HepG2 (cell line): ENCODE data around the gene PXMP2. TPM values are rescaled to one million over a fixed set of nuclear protein-coding genes. Genes with fewer than 3 reads are reported as not detected.

Source experiments
- ATAC-seq: fragments of 200-7000 bp; cut with Tn5 transposase; 3 replicates; pipeline ENCODE4 v1.9.1; 2020; ENCODE audit warnings: mild to moderate bottlenecking, moderate library complexity
- BruUV-seq: library from RNA; stranded (reverse); fragments of 400-500 nt; replicated peaks from 2 replicates; lab custom pipeline; 2021; lab: Mats Ljungman, UMichigan
- CTCF ChIA-PET: fragments of 300-600 bp; formaldehyde crosslinking; extraction: SDS; loops from one replicate; lab custom pipeline; 2021; ENCODE audit warnings: low total read pairs, inconsistent platforms, low intra/inter-chr PET ratio; lab: Yijun Ruan, JAX
- POLR2A ChIA-PET: fragments of 350-600 bp; sonication (Branson Sonifier 250); formaldehyde crosslinking; loops from one replicate; lab custom pipeline; 2020; ENCODE audit warnings: antibody characterized with exemption, inconsistent platforms; lab: Yijun Ruan, JAX
- DNase-seq: peaks from one replicate; pipeline ENCODE4 v3.0.0-alpha.2; 2015; ENCODE audit warnings: low spot score
- FAIRE-seq: peaks from 3 replicates; lab custom pipeline; 2011; peaks lifted over from hg19 to GRCh38; lab: Jason Lieb, UNC
- H2AFZ ChIP-seq: one replicate; pipeline ENCODE4 v1.6.1; 2011; ENCODE audit warnings: low read length, inconsistent platforms
- H3K27ac ChIP-seq: fragments of 300-600 bp; 3 replicates; pipeline ENCODE4 v1.8.0; 2011; ENCODE audit warnings: mixed run types, mild to moderate bottlenecking, mixed read lengths, low read length, inconsistent platforms; ENCODE audit not compliant: insufficient read depth; ENCODE audit errors: extremely low read length
- H3K27me3 ChIP-seq, 2 experiments: fragments of 200-600 bp in 1 of 2; 2 replicates in 1 of 2; 3 replicates in 1 of 2; pipeline versions ENCODE4 v1.6.0 to v1.8.0; 2011; ENCODE audit warnings: low read length in 2 of 2, mild to moderate bottlenecking in 2 of 2, moderate library complexity in 2 of 2, inconsistent platforms in 1 of 2; ENCODE audit not compliant: insufficient read depth in 2 of 2, control insufficient read depth in 1 of 2
- H3K36me3 ChIP-seq, 2 experiments: fragments of 200-600 bp in 1 of 2; replicated peaks in 1 of 2; 2 replicates in 1 of 2; 3 replicates in 1 of 2; pipeline versions ENCODE4 v1.5.1 to v1.8.0; 2011; ENCODE audit warnings: low read length in 2 of 2, inconsistent platforms in 1 of 2; ENCODE audit not compliant: insufficient read depth in 2 of 2, control insufficient read depth in 1 of 2
- H3K4me1 ChIP-seq: 2 replicates; pipeline ENCODE4 v1.5.1; 2012; ENCODE audit warnings: low read length, inconsistent platforms; ENCODE audit not compliant: insufficient read depth
- H3K4me2 ChIP-seq: 2 replicates; pipeline ENCODE4 v1.6.0; 2011; ENCODE audit warnings: low read depth, low read length, inconsistent platforms
- H3K4me3 ChIP-seq, 3 experiments: fragments of 200-600 bp in 1 of 3; sonication (generic), shearing (Covaris generic) in 1 of 3; replicated peaks in 1 of 3; 2 replicates each; pipeline ENCODE4 v1.5.1; 2011 to 2016; ENCODE audit warnings: low read length in 3 of 3, inconsistent platforms in 2 of 3, low read depth in 2 of 3, mild to moderate bottlenecking in 2 of 3, control low read depth in 1 of 3, mixed read lengths in 1 of 3; ENCODE audit not compliant: insufficient read depth in 1 of 3
- H3K79me2 ChIP-seq: one replicate; pipeline ENCODE4 v1.6.1; 2011; ENCODE audit warnings: low read length, inconsistent platforms; ENCODE audit not compliant: insufficient read depth
- H3K9ac ChIP-seq: 2 replicates; pipeline ENCODE4 v1.6.0; 2011; ENCODE audit warnings: mild to moderate bottlenecking, low read depth, low read length, inconsistent platforms; ENCODE audit not compliant: insufficient read depth
- H3K9me3 ChIP-seq: 2 replicates; pipeline ENCODE4 v1.5.1; 2012; ENCODE audit warnings: mild to moderate bottlenecking, low read length
- H4K20me1 ChIP-seq: 2 replicates; pipeline ENCODE4 v1.6.0; 2011; ENCODE audit warnings: inconsistent platforms, mild to moderate bottlenecking, low read length, moderate library complexity; ENCODE audit not compliant: insufficient read depth
- AGO2 ChIP-seq: fragments of 200-400 bp; formaldehyde crosslinking; optimal IDR thresholded peaks from 2 replicates; pipeline ENCODE3; 2017; ENCODE audit warnings: mild to moderate bottlenecking, low read depth, low read length, moderate library complexity
- ARID2 ChIP-seq: sonication (generic); formaldehyde crosslinking; IDR thresholded peaks from 2 replicates; pipeline ENCODE4 v1.8.1; 2022; ENCODE audit warnings: mild to moderate bottlenecking, missing genetic modification reagents, borderline replicate concordance
- CHD2 ChIP-seq: IDR thresholded peaks from 2 replicates; pipeline ENCODE4 v1.6.1; 2011; ENCODE audit warnings: low read depth, low read length, improper control_type of control experiment
- ELF1 ChIP-seq: sonication (generic); formaldehyde crosslinking; IDR thresholded peaks from 2 replicates; pipeline ENCODE4 v1.4.0; 2020; ENCODE audit warnings: missing genetic modification reagents
- GATAD1 ChIP-seq: IDR thresholded peaks from 2 replicates; pipeline ENCODE4 v1.6.1; 2016; ENCODE audit warnings: missing genetic modification reagents, missing compliant biosample characterization
- KAT8 ChIP-seq: IDR thresholded peaks from 2 replicates; pipeline ENCODE4 v1.6.1; 2016; ENCODE audit warnings: missing genetic modification reagents, missing compliant biosample characterization
- MAZ ChIP-seq, 2 experiments: sonication (generic) in 1 of 2; formaldehyde crosslinking in 1 of 2; IDR thresholded peaks; 2 replicates each; pipeline versions ENCODE4 v1.5.0 to v1.6.1; 2012 to 2020; ENCODE audit warnings: low read depth in 2 of 2, mild to moderate bottlenecking in 2 of 2, borderline replicate concordance in 1 of 2, improper control_type of control experiment in 1 of 2, low read length in 1 of 2, missing genetic modification reagents in 1 of 2, moderate library complexity in 1 of 2
- RAD21 ChIP-seq: fragments of 450-650 bp; formaldehyde crosslinking; IDR thresholded peaks from 2 replicates; pipeline ENCODE4 v1.5.0; 2020; ENCODE audit warnings: mild to moderate bottlenecking
- SMARCE1 ChIP-seq: fragments of 450-650 bp; IDR thresholded peaks from 2 replicates; pipeline ENCODE4 v1.6.1; 2017; ENCODE audit warnings: borderline replicate concordance
- SNAI1 ChIP-seq: sonication (generic); formaldehyde crosslinking; IDR thresholded peaks from 2 replicates; pipeline ENCODE4 v1.5.0; 2020; ENCODE audit warnings: mild to moderate bottlenecking, missing genetic modification reagents, borderline replicate concordance
- U2AF2 ChIP-seq: fragments of 200-400 bp; formaldehyde crosslinking; IDR thresholded peaks from 2 replicates; pipeline ENCODE4 v1.6.1; 2017; ENCODE audit warnings: low read depth, mild to moderate bottlenecking, low read length
- YEATS4 ChIP-seq: sonication (generic); formaldehyde crosslinking; IDR thresholded peaks from 2 replicates; pipeline ENCODE4 v1.4.0; 2020; ENCODE audit warnings: missing genetic modification reagents, borderline replicate concordance
- ZBTB21 ChIP-seq: sonication (generic); formaldehyde crosslinking; IDR thresholded peaks from 2 replicates; pipeline ENCODE4 v1.4.0; 2020; ENCODE audit warnings: missing genetic modification reagents
- ZNF232 ChIP-seq: sonication (generic); formaldehyde crosslinking; IDR thresholded peaks from 2 replicates; pipeline ENCODE4 v1.4.0; 2020; ENCODE audit warnings: missing genetic modification reagents, borderline replicate concordance
- ZNF629 ChIP-seq: sonication (generic); formaldehyde crosslinking; conservative IDR thresholded peaks from 2 replicates; pipeline ENCODE4 v1.5.0; 2020; ENCODE audit warnings: missing genetic modification reagents
- ZSCAN9 ChIP-seq: IDR thresholded peaks from 2 replicates; pipeline ENCODE4 v1.6.1; 2016; ENCODE audit warnings: borderline replicate concordance
- WGBS: methylation state at CpG from one replicate; pipeline ENCODE4 v1.1.6; 2017; ENCODE audit warnings: low lambda C conversion rate; 5-methylcytosine and 5-hydroxymethylcytosine counted together
- in situ Hi-C: cut with HindIII; loops from 2 replicates; pipeline ENCODE4 v1.10.0; 2017; ENCODE audit warnings: low pct_unique_long_range_greater_than_20kb; ENCODE audit not compliant: extremely low pct_ligation_motif_present
- intact Hi-C: fragments of 100-400 bp; cut with micrococcal nuclease; formaldehyde crosslinking; loops from one replicate; pipeline ENCODE4 v1.10.0; 2022; ENCODE audit not compliant: unreplicated experiment
- polyA plus RNA-seq, 8 experiments: library from polyadenylated mRNA; depleted of rRNA in 3 of 8; stranded (reverse) in 7 of 8; unstranded in 1 of 8; fragments of >200 nt; fragmentation: Illumina TruSeq in 4 of 8; extraction: Trizol in 4 of 8; gene quantifications; 2 replicates each; pipeline versions ENCODE4 v1.2.1 to v1.2.3, GENCODE V29; 2011 to 2016; ENCODE audit warnings: low read depth in 4 of 8, missing spikeins in 1 of 8, mixed read lengths in 1 of 8; ENCODE audit not compliant: insufficient read depth in 1 of 8
- total RNA-seq, 5 experiments: library from RNA; depleted of rRNA; stranded (reverse); fragments of >200 nt; fragmentation: Illumina TruSeq; extraction: Trizol; gene quantifications; 2 replicates each; pipeline ENCODE4 v1.2.3, GENCODE V29; 2016; ENCODE audit warnings: low read depth in 1 of 5
- TF ChIP-seq, protein P1 (sequence below): sonication (generic); formaldehyde crosslinking; IDR thresholded peaks from 2 replicates; pipeline ENCODE4 v1.4.0; 2020; ENCODE audit warnings: missing genetic modification reagents
- TF ChIP-seq, protein P2 (sequence below): sonication (generic); formaldehyde crosslinking; IDR thresholded peaks from 2 replicates; pipeline ENCODE4 v1.4.0; 2020; ENCODE audit warnings: missing genetic modification reagents

The PXMP2 gene
- total and polyA plus RNA-seq, 2 of the 13 experiments (the other 11 are each of a cell fraction or from before 2014, with no cell fraction given): 25.5 to 42.9 TPM

DNA sequence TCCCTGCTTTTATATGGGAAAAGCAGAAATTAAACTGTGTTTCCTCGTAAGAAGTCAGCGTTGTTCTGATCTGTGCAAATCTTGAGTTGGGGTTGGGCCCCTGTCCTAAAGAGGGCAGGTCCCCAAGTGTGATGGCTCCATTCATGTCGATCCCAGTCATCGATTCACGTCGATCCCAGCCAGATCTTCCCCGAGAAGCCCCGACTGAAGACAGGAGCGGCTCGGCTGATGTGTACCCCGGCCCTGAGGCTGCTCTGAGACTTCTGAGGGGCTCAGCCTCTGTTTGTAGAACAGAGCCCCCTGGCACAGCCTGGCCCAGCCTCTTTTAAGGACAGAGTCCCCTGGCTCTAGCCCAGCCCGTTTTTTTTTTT lies 32.6 kb downstream of the PXMP2 start:
- intact Hi-C loops: no loop called here
- Histone ChIP-seq H3K36me3 (peaks cover 25 to 66% of the 10 kb centered on the region in 2 experiments), H3K79me2 (no peaks in the 10 kb centered on the region), H3K9me3 (no peaks in the 10 kb centered on the region), H3K4me1 (no peaks in the 10 kb centered on the region), H3K27ac (no peak overlapping the region), H3K4me2 (no peak overlapping the region), H2AFZ (no peak overlapping the region), H3K4me3 (no peak overlapping the region), H3K9ac (no peak overlapping the region), H4K20me1 (no peaks in the 10 kb centered on the region), H3K27me3 (no peaks in the 10 kb centered on the region)
- ATAC-seq (no peak), FAIRE-seq (no peak), DNase-seq (no peak)
- BruUV-seq: no TSS peak
- POLR2A ChIA-PET: no interaction called here
- no peak for TF ChIP-seq ZNF629 (CRISPR knock-in tag)
- TF ChIP-seq U2AF2: no peak
- no peak for TF ChIP-seq ZBTB21
- no peak for TF ChIP-seq GATAD1
- no peak for TF ChIP-seq RAD21 (CRISPR knock-in tag)
- no peak for TF ChIP-seq SMARCE1
- no peak for TF ChIP-seq CHD2
- TF ChIP-seq ARID2: no peak
- TF ChIP-seq, protein P1, sequence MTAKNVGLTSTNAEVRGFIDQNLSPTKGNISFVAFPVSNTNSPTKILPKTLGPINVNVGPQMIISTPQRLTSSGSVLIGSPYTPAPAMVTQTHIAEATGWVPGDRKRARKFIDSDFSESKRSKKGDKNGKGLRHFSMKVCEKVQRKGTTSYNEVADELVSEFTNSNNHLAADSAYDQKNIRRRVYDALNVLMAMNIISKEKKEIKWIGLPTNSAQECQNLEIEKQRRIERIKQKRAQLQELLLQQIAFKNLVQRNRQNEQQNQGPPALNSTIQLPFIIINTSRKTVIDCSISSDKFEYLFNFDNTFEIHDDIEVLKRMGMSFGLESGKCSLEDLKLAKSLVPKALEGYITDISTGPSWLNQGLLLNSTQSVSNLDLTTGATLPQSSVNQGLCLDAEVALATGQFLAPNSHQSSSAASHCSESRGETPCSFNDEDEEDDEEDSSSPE (CRISPR knock-in tag): no peak
- TF ChIP-seq YEATS4: no peak
- TF ChIP-seq MAZ (IDR thresholded peaks at IDR 0.05; ENCODE audit: borderline replicate concordance, low read depth, low read length): no peak
- no peak for TF ChIP-seq MAZ (CRISPR knock-in tag; IDR thresholded peaks at IDR 0.05; ENCODE audit: low read depth)
- TF ChIP-seq SNAI1: no peak
- TF ChIP-seq KAT8: no peak
- TF ChIP-seq ELF1: no peak
- TF ChIP-seq, protein P2, sequence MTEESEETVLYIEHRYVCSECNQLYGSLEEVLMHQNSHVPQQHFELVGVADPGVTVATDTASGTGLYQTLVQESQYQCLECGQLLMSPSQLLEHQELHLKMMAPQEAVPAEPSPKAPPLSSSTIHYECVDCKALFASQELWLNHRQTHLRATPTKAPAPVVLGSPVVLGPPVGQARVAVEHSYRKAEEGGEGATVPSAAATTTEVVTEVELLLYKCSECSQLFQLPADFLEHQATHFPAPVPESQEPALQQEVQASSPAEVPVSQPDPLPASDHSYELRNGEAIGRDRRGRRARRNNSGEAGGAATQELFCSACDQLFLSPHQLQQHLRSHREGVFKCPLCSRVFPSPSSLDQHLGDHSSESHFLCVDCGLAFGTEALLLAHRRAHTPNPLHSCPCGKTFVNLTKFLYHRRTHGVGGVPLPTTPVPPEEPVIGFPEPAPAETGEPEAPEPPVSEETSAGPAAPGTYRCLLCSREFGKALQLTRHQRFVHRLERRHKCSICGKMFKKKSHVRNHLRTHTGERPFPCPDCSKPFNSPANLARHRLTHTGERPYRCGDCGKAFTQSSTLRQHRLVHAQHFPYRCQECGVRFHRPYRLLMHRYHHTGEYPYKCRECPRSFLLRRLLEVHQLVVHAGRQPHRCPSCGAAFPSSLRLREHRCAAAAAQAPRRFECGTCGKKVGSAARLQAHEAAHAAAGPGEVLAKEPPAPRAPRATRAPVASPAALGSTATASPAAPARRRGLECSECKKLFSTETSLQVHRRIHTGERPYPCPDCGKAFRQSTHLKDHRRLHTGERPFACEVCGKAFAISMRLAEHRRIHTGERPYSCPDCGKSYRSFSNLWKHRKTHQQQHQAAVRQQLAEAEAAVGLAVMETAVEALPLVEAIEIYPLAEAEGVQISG (CRISPR knock-in tag): no peak
- no peak for TF ChIP-seq AGO2
- no peak for TF ChIP-seq ZNF232 (CRISPR knock-in tag)
- TF ChIP-seq ZSCAN9 (CRISPR knock-in tag): no peak
- CTCF ChIA-PET: no interaction called here
- WGBS: 95% methylated on average over 12 of the region's 12 CpGs
- in situ Hi-C loops: no loop called here
